Muscle of leg (tissue), 16 donors: ENCODE measurements around the gene TPSAB1. TPM values are rescaled to one million over a fixed set of nuclear protein-coding genes. Genes with fewer than 3 reads are reported as not detected.
"Not testable (repeated sequence)": the region's sequence is repeated elsewhere in the genome, so short reads cannot be mapped to it uniquely, and the experiment has no call there.

Source experiments
- DNase-seq: peaks from one replicate; pipeline ENCODE4 v3.0.0; 2013
- H3K27ac ChIP-seq: one replicate; pipeline ENCODE4 v1.5.1; 2013; ENCODE audit warnings: mild to moderate bottlenecking, low read length, control low read depth
- H3K27me3 ChIP-seq: one replicate; pipeline ENCODE4 v1.6.1; 2013; ENCODE audit warnings: low read length; ENCODE audit not compliant: control insufficient read depth, insufficient read depth
- H3K36me3 ChIP-seq: one replicate; pipeline ENCODE4 v1.6.1; 2013; ENCODE audit warnings: low read length; ENCODE audit not compliant: control insufficient read depth, insufficient read depth
- H3K4me1 ChIP-seq: one replicate; pipeline ENCODE4 v1.6.1; 2013; ENCODE audit warnings: low read length; ENCODE audit not compliant: control insufficient read depth, insufficient read depth
- H3K4me3 ChIP-seq: one replicate; pipeline ENCODE4 v1.5.1; 2013; ENCODE audit warnings: low read length, control low read depth
- H3K9me3 ChIP-seq: replicated peaks from 2 replicates; pipeline ENCODE4 v1.6.1; 2013; ENCODE audit warnings: low read depth, low read length; ENCODE audit not compliant: control insufficient read depth
- WGBS: methylation state at CpG from one replicate; pipeline ENCODE4 v1.1.5; 2013; ENCODE audit warnings: missing lambda C conversion rate; ENCODE audit not compliant: insufficient coverage; 5-methylcytosine and 5-hydroxymethylcytosine counted together
- long read RNA-seq, 11 donors: transcript quantifications; one replicate each; lab custom pipeline, GENCODE V29; 2026
- polyA plus RNA-seq, 8 donors: library from polyadenylated mRNA; unstranded; fragments of 120-200 nt; gene quantifications; one replicate each; pipeline versions ENCODE4 v1.2.1 to v1.2.3, GENCODE V29; 2013; ENCODE audit warnings: inconsistent platforms in 1 of 8, low replicate concordance in 1 of 8; ENCODE audit not compliant: insufficient read length in 8 of 8, insufficient read depth in 1 of 8
- total RNA-seq: library from RNA; stranded (reverse); fragments of 120-200 nt; gene quantifications from one replicate; pipeline ENCODE4 v1.2.4, GENCODE V29; 2013

The TPSAB1 gene
- 2.6 TPM for total RNA-seq
- 1 to 10 TPM in 6 of 8 donors, under 1 TPM in 2; 0.53 to 3.8 (median 1.5) TPM for polyA plus RNA-seq
- long read RNA-seq, donor 1, result 0 reads
- long read RNA-seq, donor 2, result 0 reads
- long read RNA-seq, donor 3, result 0 reads
- long read RNA-seq, donor 4, result 0 reads
- long read RNA-seq, donor 5, partial matches to known transcripts, result 0 of 1 reads
- long read RNA-seq, donor 5, other reads (novel, unspliced or antisense), result 0 of 1 reads
- long read RNA-seq, donor 6, result 0 reads
- long read RNA-seq, donor 7, partial matches to known transcripts, result 0 of 2 reads
- long read RNA-seq, donor 7, other reads (novel, unspliced or antisense), result 0 of 2 reads
- long read RNA-seq, donor 8, result 0 reads
- long read RNA-seq, donor 9, partial matches to known transcripts, result 0 of 3 reads
- long read RNA-seq, donor 9, other reads (novel, unspliced or antisense), result 0 of 3 reads
- long read RNA-seq, donor 10, result 0 reads
- long read RNA-seq, donor 11, partial matches to known transcripts, result 0 of 3 reads
- long read RNA-seq, donor 11, other reads (novel, unspliced or antisense), result 0 of 3 reads

DNA sequence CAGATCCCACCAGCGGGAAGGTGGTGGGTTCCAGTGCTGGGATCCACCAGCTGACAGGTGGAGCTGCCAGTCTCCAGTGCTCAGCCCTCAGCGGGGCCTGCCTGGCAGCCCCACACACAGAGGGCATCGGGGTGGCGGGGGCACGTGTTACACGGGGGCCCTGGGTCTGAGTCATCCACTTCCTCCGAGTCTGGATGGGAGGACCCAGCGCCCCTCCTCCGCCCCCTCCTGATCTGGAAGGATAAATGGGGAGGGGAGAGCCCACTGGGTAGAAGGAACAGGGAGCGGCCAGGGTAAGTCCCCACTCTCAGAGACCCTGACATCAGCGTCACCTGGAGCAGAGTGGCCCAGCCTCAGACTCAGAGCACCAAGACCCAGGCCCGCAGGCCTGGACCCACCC is at the start of gene TPSAB1:
TSS of gene TPSAB1 (plus strand) at position 270 of the 400 bp plus-strand sequence. CDS start 234 bp downstream, outside the sequence.
- not testable (repeated sequence) for H3K4me3 ChIP-seq, DNase-seq, H3K27me3 ChIP-seq, H3K36me3 ChIP-seq, H3K27ac ChIP-seq, H3K4me1 ChIP-seq, H3K9me3 ChIP-seq
- no CpG with 5 or more reads among the region's 12 CpGs for WGBS

DNA sequence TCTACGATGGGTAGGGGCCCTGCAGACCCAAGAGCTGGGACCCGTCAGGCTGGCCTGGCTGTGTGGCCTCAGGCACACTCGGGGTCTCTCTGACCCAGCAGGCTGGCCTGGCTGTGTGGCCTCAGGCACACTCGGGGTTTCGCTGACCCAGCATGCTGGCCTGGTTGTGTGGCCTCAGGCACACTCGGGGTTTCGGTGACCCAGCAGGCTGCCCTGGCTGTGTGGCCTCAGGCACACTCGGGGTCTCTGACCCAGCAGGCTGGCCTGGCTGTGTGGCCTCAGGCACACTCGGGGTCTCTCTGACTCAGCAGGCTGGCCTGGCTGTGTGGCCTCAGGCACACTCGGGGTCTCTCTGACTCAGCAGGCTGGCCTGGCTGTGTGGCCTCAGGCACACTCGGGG is 49.7 kb upstream of the TPSAB1 start:
- H3K36me3 ChIP-seq, H3K27ac ChIP-seq, H3K4me1 ChIP-seq, DNase-seq, H3K4me3 ChIP-seq, H3K9me3 ChIP-seq, H3K27me3 ChIP-seq: not testable (repeated sequence)
- WGBS, result 88% methylated on average over 11 of the region's 11 CpGs

DNA sequence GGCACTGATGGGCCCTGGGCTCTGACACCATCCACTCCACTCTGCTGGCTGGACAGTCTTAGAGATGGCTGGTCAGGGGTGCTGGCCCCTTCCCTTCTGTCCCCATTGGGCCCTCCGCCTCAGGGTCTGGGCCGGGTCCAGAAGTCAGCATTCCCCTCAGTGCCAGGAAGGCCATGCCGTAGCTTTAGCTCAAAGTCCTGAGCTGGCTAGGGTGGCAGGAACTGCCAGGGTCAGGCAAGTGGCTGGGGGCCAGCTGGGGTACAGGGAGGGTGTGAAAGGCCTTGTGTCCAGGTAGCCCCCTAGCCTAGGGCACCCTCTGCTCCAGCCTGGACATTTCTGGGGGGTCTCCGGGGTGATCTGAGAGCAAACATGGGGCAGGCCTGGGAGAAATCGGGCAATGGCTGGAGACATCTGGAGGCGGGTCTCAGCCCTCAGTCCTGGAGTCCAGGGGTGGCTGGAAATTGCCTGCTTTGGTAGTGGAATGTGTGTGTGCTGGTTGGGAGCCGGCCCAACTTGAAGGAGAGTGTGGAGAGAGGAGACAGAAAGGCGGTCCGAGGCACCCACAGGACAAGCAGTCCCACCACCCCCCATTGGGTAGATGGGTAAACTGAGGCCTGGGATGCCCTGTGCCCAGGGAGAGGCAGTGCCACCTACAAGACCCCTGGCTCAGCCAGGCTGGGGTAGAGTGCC is 48.0 kb upstream of the TPSAB1 start:
- Histone ChIP-seq H3K36me3 (no peaks in the 10 kb centered on the region), H3K4me1 (peaks cover 7% of the 10 kb centered on the region), H3K27me3 (no peaks in the 10 kb centered on the region), H3K9me3 (no peaks in the 10 kb centered on the region), H3K4me3 (no peak overlapping the region), H3K27ac (no peak overlapping the region)
- DNase-seq, result no peak
- 61% methylated on average over 6 of the region's 9 CpGs for WGBS

DNA sequence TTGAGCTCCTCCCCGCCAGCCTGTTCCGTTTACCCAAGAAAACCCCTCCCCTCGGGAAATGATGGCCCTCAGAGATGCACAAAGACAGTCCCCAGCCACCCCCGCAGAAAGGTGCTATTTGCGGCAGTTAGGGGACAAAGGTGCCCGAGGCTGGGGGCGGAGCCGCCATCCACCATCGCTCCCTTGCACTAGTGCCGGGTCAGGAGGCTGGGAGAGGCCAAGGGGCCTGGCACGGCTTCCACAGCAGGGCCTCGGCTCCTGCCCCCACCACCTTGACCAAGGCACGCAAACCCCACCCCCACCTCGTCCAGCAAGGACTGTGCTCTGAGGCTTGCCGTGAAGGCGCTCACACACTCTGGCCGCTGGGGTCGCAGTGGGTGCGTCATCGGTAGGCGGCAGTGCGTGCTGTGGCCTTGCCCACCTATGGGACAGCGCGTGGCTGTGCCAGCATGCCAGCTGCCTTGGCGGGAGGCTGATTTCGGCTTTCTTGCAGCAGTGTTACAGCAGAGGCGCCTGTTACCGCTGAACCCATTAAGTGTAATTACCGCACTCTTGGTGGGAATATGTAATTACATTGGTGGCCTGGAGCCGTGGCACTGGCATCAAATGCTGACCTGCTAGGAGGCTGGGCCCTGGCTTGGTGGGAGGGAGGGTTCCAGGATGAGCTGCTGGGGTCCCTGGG is 47.2 kb upstream of the TPSAB1 start:
- Histone ChIP-seq H3K9me3 (no peaks in the 10 kb centered on the region), H3K4me3 (no peak overlapping the region), H3K36me3 (no peaks in the 10 kb centered on the region), H3K27me3 (no peaks in the 10 kb centered on the region), H3K27ac (no peak overlapping the region), H3K4me1 (peaks cover 7% of the 10 kb centered on the region)
- DNase-seq, result no peak
- 72% methylated on average over 29 of the region's 30 CpGs for WGBS

DNA sequence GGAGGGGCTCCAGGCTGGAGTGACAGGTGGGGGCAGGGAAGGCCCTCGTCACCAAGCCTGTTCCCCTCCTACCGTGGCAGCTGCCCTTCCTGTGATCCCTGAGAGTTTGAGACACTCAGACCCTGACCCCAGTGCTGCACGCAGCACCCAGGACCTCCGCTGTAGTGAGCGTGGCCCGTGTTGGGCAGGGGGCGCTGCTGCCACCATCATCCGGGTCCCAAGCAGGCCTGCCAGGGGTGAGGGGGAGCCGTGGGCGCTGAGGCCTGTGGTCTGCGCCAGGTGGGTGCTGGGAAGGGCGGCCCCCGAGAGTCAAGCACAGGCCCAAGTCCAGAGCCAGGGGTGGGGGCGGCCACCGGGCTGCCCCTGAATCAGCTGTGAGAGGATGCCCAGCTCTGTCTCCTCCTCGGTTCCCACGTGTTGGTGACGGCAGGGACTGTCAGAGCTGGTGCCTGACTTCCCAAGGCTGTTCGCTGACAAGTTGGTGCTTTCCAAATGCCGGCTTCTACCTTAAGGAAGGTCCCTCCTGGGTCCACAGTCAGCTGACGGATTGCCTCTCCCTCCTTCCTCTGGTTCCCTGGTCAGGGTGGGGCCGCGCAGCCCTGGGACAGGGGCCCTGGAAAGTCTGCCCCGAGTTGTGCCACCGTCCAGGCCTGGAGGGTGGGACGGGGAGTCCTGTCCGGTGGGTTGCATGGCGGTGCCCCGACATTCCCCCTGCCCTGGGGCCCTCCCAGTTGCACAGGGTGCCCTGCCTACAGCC is 46.5 kb upstream of the TPSAB1 start:
- Histone ChIP-seq H3K27ac (no peak overlapping the region), H3K27me3 (no peaks in the 10 kb centered on the region), H3K36me3 (no peaks in the 10 kb centered on the region), H3K9me3 (no peaks in the 10 kb centered on the region), H3K4me3 (no peak overlapping the region), H3K4me1 (peaks cover 7% of the 10 kb centered on the region)
- WGBS, result 68% methylated on average over 26 of the region's 29 CpGs
- no peak for DNase-seq

DNA sequence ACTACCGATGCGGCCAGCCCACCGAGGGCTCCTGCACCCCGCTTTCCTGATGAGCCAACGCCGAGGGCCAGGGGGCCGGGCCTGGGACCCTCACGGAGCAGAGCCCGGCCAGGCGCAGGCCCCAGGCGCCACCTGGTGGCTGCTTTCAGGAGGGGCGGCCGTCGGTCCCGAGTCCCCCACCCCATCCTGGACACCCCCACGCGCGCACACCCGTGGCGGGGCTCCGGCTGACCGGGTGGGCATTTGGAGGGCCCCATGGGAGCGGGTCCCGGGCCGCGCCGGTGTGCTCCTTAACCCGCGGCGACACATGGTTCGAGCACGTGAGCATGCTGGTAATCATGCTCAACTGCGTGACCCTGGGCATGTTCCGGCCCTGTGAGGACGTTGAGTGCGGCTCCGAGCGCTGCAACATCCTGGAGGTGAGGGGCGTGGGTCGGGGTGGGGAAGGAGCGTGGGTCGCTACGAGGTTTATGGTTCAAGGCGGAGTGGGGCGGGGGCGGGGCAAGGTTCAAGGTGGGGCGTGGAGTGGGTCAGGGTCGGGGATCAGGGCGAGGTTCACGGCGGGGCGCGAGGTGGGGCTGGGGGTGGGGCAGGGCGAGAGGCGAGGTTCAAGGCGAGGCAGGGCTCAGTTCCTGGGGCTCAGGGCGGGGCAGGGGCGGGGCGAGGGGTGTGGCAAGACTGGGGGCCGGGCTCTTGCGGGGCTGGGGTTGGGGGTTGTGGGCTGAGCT is 45.7 kb upstream of the TPSAB1 start:
- 28% methylated on average over 61 of the region's 61 CpGs for WGBS
- H3K36me3 ChIP-seq, result no peaks in the 10 kb centered on the region
- H3K9me3 ChIP-seq, result no peaks in the 10 kb centered on the region
- no peaks in the 10 kb centered on the region for H3K27me3 ChIP-seq
- H3K4me1 ChIP-seq, result peaks cover 7% of the 10 kb centered on the region
- no peak overlapping the region for H3K27ac ChIP-seq
- no peak for DNase-seq
- H3K4me3 ChIP-seq, result no peak overlapping the region

DNA sequence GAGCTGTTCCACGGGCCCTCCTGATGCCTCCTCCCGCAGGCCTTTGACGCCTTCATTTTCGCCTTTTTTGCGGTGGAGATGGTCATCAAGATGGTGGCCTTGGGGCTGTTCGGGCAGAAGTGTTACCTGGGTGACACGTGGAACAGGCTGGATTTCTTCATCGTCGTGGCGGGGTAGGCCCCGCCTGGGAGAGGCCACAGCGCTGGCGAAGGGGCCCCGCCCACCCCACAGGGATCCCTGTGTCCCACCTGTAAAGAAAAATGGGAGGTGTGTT is 45.2 kb upstream of the TPSAB1 start:
- Histone ChIP-seq H3K9me3 (no peaks in the 10 kb centered on the region), H3K27me3 (no peaks in the 10 kb centered on the region), H3K27ac (no peak overlapping the region), H3K4me3 (no peak overlapping the region), H3K4me1 (peaks cover 7% of the 10 kb centered on the region), H3K36me3 (no peaks in the 10 kb centered on the region)
- no peak for DNase-seq
- 78% methylated on average over 10 of the region's 14 CpGs for WGBS

DNA sequence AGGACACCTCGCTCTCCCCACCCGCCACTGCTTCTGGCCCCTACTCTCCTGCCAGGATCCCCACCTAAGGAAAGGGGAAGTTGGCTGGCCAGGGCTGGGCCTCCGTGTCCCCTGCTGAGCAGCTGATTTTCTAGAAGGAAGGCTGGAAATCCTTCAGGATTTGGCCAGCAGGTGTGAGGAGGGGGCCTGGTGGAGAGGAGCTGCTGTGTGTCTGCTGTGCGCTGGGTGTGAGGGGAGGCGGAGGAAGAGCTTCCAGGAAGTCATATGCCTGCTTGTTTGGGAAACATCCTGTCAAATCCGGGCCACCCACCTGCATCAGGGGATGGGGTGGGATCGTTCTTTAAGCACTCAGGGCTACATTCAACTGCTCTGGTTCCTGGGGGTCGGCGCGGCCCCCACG is 44.0 kb upstream of the TPSAB1 start:
- WGBS, result 71% methylated on average over 9 of the region's 11 CpGs
- no peak for DNase-seq
- H3K4me3 ChIP-seq, result no peak overlapping the region
- no peaks in the 10 kb centered on the region for H3K9me3 ChIP-seq
- peaks cover 7% of the 10 kb centered on the region for H3K4me1 ChIP-seq
- no peak overlapping the region for H3K27ac ChIP-seq
- no peaks in the 10 kb centered on the region for H3K36me3 ChIP-seq
- no peaks in the 10 kb centered on the region for H3K27me3 ChIP-seq

DNA sequence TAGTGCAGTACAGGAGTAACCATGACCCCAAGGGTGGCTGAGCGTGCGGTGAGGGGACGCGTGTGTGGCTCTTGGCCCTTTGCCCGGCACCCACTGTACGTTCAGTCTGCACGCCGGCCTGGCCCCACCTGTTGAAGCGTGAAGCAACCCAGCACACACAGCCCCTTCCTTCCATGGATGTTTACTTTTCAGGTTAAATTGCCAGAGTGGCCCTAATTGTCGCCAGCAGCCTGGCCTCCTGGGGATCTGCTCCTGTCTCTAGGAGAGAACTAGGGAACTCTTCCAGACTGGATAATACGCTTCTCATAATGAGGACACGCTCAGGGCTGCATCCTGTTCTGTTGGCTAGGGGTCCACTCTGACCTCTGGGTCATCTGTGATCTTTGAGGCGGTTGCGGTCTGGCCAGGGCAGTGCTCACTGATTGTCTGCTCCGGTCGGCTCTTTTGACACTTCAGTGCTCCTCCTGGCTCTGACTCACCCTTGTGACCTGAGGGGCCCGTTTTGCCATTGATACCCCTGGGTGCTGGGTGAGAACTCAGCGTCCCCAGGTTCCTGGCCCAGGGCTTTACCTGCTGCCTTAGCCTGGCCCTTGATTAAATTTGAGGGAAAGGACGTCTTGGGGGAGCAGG is 43.2 kb upstream of the TPSAB1 start:
- Histone ChIP-seq H3K27me3 (no peaks in the 10 kb centered on the region), H3K4me3 (no peak overlapping the region), H3K4me1 (peaks cover 7% of the 10 kb centered on the region), H3K9me3 (no peaks in the 10 kb centered on the region), H3K36me3 (peaks cover 3% of the 10 kb centered on the region), H3K27ac (no peak overlapping the region)
- DNase-seq, result no peak
- WGBS, result 66% methylated on average over 19 of the region's 19 CpGs
